Astrocyte (in vitro differentiated cells and primary cell): ENCODE results near the gene SCTR. TPM values are rescaled to one million over a fixed set of nuclear protein-coding genes. Genes with fewer than 3 reads are reported as not detected.

Source experiments
- DNase-seq: peaks from one replicate; pipeline ENCODE4 v3.0.0-alpha.2; 2010; ENCODE audit warnings: low read depth
- FAIRE-seq: peaks from 2 replicates; lab custom pipeline; 2011; peaks lifted over from hg19 to GRCh38; lab: Jason Lieb, UNC
- H2AFZ ChIP-seq: 2 replicates; pipeline ENCODE4 v1.6.0; 2012; ENCODE audit warnings: low read depth, low read length, inconsistent platforms
- H3K27ac ChIP-seq: 2 replicates; pipeline ENCODE4 v1.5.1; 2011; ENCODE audit warnings: low read depth, low read length, inconsistent platforms
- H3K27me3 ChIP-seq: 2 replicates; pipeline ENCODE4 v1.6.0; 2011; ENCODE audit warnings: low read length, inconsistent platforms; ENCODE audit not compliant: insufficient read depth
- H3K36me3 ChIP-seq: 2 replicates; pipeline ENCODE4 v1.5.1; 2011; ENCODE audit warnings: low read length, inconsistent platforms; ENCODE audit not compliant: insufficient read depth
- H3K4me1 ChIP-seq: 2 replicates; pipeline ENCODE4 v1.5.1; 2011; ENCODE audit warnings: low read length, inconsistent platforms; ENCODE audit not compliant: insufficient read depth
- H3K4me2 ChIP-seq: 2 replicates; pipeline ENCODE4 v1.6.0; 2012; ENCODE audit warnings: low read length, inconsistent platforms
- H3K4me3 ChIP-seq: 2 replicates; pipeline ENCODE4 v1.5.1; 2011; ENCODE audit warnings: low read depth, mild to moderate bottlenecking, low read length, inconsistent platforms; ENCODE audit not compliant: insufficient read depth
- H3K79me2 ChIP-seq: 2 replicates; pipeline ENCODE4 v1.6.0; 2012; ENCODE audit warnings: mild to moderate bottlenecking, low read length, inconsistent platforms; ENCODE audit not compliant: insufficient read depth
- H3K9ac ChIP-seq: 2 replicates; pipeline ENCODE4 v1.6.0; 2012; ENCODE audit warnings: mild to moderate bottlenecking, low read length, inconsistent platforms
- H3K9me3 ChIP-seq: 2 replicates; pipeline ENCODE4 v1.5.1; 2012; ENCODE audit warnings: low read depth, mild to moderate bottlenecking, low read length, inconsistent platforms; ENCODE audit not compliant: insufficient read depth
- H4K20me1 ChIP-seq: 2 replicates; pipeline ENCODE4 v1.6.0; 2012; ENCODE audit warnings: low read length, inconsistent platforms; ENCODE audit not compliant: insufficient read depth
- H3K27ac Mint-ChIP-seq: one replicate; pipeline ENCODE4 v1.8.0; 2021; ENCODE audit warnings: mild to moderate bottlenecking, mixed read lengths; ENCODE audit not compliant: unreplicated experiment
- H3K27me3 Mint-ChIP-seq: one replicate; pipeline ENCODE4 v1.8.0; 2021; ENCODE audit warnings: low read depth, mixed read lengths; ENCODE audit not compliant: unreplicated experiment
- H3K36me3 Mint-ChIP-seq: one replicate; pipeline ENCODE4 v1.8.0; 2021; ENCODE audit warnings: low read depth, mixed read lengths; ENCODE audit not compliant: unreplicated experiment
- H3K4me1 Mint-ChIP-seq: one replicate; pipeline ENCODE4 v1.8.0; 2021; ENCODE audit warnings: low read depth, mixed read lengths; ENCODE audit not compliant: unreplicated experiment
- H3K4me3 Mint-ChIP-seq: one replicate; pipeline ENCODE4 v1.8.0; 2021; ENCODE audit warnings: mild to moderate bottlenecking, moderate library complexity, mixed read lengths; ENCODE audit not compliant: unreplicated experiment
- H3K9me3 Mint-ChIP-seq: one replicate; pipeline ENCODE4 v1.8.0; 2021; ENCODE audit warnings: mild to moderate bottlenecking, mixed read lengths; ENCODE audit not compliant: unreplicated experiment
- CTCF ChIP-seq: IDR thresholded peaks from 2 replicates; pipeline ENCODE4 v1.5.1; 2011; ENCODE audit warnings: low read depth, mild to moderate bottlenecking, inconsistent platforms, low read length, moderate library complexity; ENCODE audit not compliant: insufficient read depth
- EZH2 ChIP-seq: IDR thresholded peaks from 2 replicates; pipeline ENCODE4 v1.6.1; 2012; ENCODE audit warnings: mild to moderate bottlenecking, low read length, inconsistent platforms; ENCODE audit not compliant: insufficient read depth
- total RNA-seq: library from RNA; stranded (reverse); gene quantifications from 2 replicates; pipeline ENCODE4 v1.2.1, GENCODE V29; 2021

SCTR gene
- total RNA-seq, 1 donor from 2014 or later, result not detected

DNA sequence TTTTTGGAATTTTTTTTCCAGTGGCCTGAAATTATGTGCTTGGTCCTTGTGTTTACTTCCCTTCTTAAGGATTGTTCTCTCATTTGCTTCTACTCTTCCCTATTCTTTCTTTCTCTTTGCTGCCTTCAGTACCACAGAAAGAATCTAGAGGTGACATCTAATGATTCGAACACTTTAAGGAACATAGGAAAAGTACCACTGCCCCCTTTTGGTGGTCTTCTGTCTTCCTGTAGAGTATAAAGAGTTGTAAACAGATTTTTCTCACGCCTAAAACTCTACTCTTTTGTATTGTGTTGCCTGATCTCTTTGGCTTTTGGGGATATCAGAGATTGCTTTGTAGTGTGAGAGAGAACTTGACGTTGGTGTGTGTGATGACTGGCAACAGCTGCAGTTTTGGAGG lies 7.0 kb upstream of the SCTR start:
- Histone ChIP-seq H3K9ac (no peak overlapping the region), H3K27ac (no peak overlapping the region), H3K4me3 (no peak overlapping the region), H3K36me3 (no peaks in the 10 kb centered on the region), H3K27me3 (peaks cover 2% of the 10 kb centered on the region), H2AFZ (no peak overlapping the region), H3K9me3 (no peaks in the 10 kb centered on the region), H3K4me1 (no peaks in the 10 kb centered on the region), H4K20me1 (no peaks in the 10 kb centered on the region), H3K79me2 (no peaks in the 10 kb centered on the region), H3K4me2 (no peak overlapping the region)
- no peak for DNase-seq
- Mint-ChIP-seq H3K27ac (no peak overlapping the region), H3K4me1 (no peaks in the 10 kb centered on the region), H3K9me3 (peaks cover 13% of the 10 kb centered on the region), H3K27me3 (peaks cover 29% of the 10 kb centered on the region), H3K4me3 (no peak overlapping the region), H3K36me3 (no peaks in the 10 kb centered on the region)
- TF ChIP-seq EZH2 (no peak), CTCF (peak; percentile 11)
- no peak for FAIRE-seq

- no peaks in the 10 kb centered on the region for H3K79me2 ChIP-seq
- H3K27ac ChIP-seq, result no peak overlapping the region
- H4K20me1 ChIP-seq, result no peaks in the 10 kb centered on the region
- DNase-seq (no peak), FAIRE-seq (no peak)
- H3K4me2 ChIP-seq, result no peak overlapping the region
- no peaks in the 10 kb centered on the region for H3K36me3 Mint-ChIP-seq
- no peak overlapping the region for H3K4me3 Mint-ChIP-seq
- no peak overlapping the region for H3K9ac ChIP-seq
- H3K27me3 ChIP-seq, result peaks cover 27% of the 10 kb centered on the region
- no peaks in the 10 kb centered on the region for H3K4me1 ChIP-seq
- no peak overlapping the region for H3K4me3 ChIP-seq
- H3K27ac Mint-ChIP-seq, result no peak overlapping the region
- H3K4me1 Mint-ChIP-seq, result no peaks in the 10 kb centered on the region
- H3K27me3 Mint-ChIP-seq, result peaks cover 55% of the 10 kb centered on the region
- no peak for TF ChIP-seq EZH2
- no peak for TF ChIP-seq CTCF
- H3K9me3 Mint-ChIP-seq, result peaks cover 10% of the 10 kb centered on the region
- H3K36me3 ChIP-seq, result no peaks in the 10 kb centered on the region
- no peak overlapping the region for H2AFZ ChIP-seq
- H3K9me3 ChIP-seq, result peaks cover 2% of the 10 kb centered on the region
These were observed 3.7 kb upstream of the SCTR start for GRCh38 chr2:119527999-119528398.

DNA sequence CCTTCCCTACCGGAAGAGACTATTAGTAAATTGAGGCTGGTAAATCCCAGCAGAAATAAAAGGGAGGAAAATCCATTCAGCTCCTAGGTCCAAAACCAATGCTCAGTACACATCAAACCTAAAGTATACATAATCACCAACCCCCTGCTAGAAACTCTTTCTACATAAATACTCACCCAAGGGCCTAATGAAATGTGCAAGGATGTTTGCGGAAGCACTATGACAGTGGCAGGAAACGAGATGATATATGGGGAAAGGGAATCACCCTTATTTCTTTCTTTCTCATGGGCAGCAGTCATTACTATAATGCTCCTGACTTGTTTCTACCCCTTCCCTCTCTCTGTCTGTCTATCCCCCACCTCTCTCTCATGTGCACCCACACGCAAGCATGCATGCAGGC lies 1.3 kb upstream of the SCTR start:
- DNase-seq, result no peak
- no peaks in the 10 kb centered on the region for H3K4me1 ChIP-seq
- H3K27me3 ChIP-seq, result peaks cover 35% of the 10 kb centered on the region
- no peaks in the 10 kb centered on the region for H4K20me1 ChIP-seq
- peaks cover 79% of the 10 kb centered on the region for H3K27me3 Mint-ChIP-seq
- H3K9ac ChIP-seq, result no peak overlapping the region
- H3K27ac Mint-ChIP-seq, result no peak overlapping the region
- H3K4me2 ChIP-seq, result no peak overlapping the region
- TF ChIP-seq CTCF (no peak), EZH2 (no peak)
- H3K9me3 ChIP-seq, result peaks cover 2% of the 10 kb centered on the region
- no peaks in the 10 kb centered on the region for H3K4me1 Mint-ChIP-seq
- peaks cover 8% of the 10 kb centered on the region for H3K9me3 Mint-ChIP-seq
- H3K36me3 Mint-ChIP-seq, result no peaks in the 10 kb centered on the region
- H3K27ac ChIP-seq, result no peak overlapping the region
- H3K36me3 ChIP-seq, result no peaks in the 10 kb centered on the region
- no peak overlapping the region for H3K4me3 Mint-ChIP-seq
- H3K4me3 ChIP-seq, result no peak overlapping the region
- no peak overlapping the region for H2AFZ ChIP-seq
- no peaks in the 10 kb centered on the region for H3K79me2 ChIP-seq
- FAIRE-seq, result no peak
